ENCODE results near the gene BPIFB3.

BPIFB3 gene

DNA sequence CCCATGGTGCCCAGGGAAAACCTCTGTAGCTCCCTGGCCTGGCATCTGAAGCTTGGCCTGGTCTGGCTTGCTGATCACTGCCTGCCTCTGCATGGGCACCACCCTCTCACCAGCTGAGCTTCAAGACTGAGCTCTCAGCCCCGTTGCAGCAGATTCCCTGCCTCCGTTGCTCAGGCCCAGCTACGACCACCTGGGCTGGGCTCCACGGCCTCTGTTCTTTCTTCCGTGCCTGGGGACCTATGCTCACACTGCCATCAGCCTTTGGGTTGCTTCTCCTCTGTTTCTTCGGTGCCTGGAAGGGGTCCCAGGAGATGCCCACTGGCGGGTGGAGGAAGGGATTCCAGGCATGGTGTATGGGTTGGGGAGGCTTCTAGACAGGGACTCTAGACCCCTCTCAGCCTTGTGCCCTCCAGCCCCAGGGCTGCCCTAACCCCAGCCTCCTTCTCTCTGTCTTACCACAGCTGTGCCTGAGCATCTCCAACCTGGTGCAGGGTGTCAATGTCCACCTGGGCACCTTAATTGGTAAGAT lies 37.1 kb upstream of the BPIFB3 start:
- no peak for DNase-seq

GRCh38 chr20:33017542-33017941 lies 36.2 kb upstream of the BPIFB3 start:
- DNase-seq, result no peak

GRCh38 chr20:33018169-33018931 lies 35.4 kb upstream of the BPIFB3 start:
- DNase-seq, result no peak

DNA sequence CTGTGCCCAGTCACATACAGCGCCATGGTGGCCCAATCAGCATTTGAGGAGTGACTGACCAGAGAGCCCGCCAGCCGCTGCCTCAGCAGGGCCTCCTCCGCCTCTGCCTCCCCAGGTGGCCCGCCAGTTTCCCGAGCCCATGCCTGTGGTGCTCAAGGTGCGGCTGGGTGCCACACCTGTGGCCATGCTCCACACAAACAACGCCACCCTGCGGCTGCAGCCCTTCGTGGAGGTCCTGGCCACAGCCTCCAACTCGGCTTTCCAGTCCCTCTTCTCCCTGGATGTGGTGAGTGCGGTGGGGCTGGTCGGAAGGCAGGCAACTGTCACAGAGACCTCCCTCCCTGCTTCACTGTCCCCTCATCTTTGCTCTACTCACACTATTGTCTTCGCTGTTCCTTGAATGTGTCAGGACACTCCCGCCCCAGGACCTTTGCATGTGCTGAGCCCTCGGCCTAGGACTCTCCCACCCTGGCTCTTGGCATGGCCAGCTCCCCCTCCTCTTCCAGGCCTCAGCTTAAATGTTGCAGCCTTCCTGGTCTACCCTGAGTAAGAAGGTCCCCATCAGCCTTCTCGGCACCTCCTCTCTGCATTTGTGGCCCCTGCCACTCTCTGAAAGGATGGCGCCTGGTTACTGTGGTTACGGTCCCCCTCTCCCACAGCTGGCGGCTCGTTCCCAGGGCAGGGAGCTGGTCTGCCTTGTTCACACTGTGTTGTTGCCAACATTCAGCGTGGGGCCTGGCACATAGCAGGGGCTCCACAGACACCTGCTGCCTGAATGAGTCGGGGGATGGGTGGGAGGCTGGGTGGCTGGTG lies 34.0 kb upstream of the BPIFB3 start:
- DNase-seq, result no peak

DNA sequence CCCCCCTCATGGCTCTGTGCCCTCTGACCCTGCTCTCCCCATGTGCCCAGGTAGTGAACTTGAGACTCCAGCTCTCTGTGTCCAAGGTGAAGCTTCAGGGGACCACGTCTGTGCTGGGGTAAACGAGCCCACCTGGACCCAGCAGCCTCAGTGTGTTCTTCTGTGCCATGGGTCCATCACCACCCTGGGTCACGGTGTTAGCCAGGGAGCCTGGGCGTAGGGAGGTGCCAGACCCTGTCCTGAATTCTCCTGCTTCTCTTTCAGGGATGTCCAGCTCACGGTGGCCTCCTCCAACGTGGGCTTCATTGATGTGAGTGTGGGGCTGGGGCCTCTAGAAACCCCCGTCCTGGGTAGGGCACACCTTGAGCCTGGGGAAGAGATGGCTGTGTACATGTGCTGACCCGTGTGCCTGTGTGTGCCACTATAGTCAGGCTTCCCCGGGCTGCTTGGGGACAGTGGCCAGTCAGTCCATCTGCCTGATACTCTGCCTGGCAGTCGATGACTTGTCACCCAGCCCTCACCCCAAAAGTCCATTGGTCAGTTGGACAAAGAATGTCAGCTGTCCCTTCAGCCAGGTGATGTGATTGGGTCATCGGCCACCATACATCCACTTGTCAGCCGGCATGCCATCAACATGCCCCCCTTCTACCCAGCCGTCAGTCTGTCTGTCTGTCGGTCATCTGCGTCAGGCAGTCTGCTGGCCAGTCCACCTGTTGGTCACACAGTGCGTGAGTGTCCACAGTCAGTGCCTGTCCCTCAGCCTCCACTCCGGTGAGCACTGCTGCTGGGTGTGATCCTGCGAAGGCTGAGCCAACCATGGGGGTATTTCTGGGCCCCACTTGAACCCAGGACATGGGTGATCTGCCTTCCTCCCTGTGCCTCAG lies 33.2 kb upstream of the BPIFB3 start:
- no peak for DNase-seq

GRCh38 chr20:33021879-33022278 lies 31.8 kb upstream of the BPIFB3 start:
- DNase-seq, result no peak

GRCh38 chr20:33022289-33022688 lies 31.4 kb upstream of the BPIFB3 start:
- DNase-seq, result no peak

DNA sequence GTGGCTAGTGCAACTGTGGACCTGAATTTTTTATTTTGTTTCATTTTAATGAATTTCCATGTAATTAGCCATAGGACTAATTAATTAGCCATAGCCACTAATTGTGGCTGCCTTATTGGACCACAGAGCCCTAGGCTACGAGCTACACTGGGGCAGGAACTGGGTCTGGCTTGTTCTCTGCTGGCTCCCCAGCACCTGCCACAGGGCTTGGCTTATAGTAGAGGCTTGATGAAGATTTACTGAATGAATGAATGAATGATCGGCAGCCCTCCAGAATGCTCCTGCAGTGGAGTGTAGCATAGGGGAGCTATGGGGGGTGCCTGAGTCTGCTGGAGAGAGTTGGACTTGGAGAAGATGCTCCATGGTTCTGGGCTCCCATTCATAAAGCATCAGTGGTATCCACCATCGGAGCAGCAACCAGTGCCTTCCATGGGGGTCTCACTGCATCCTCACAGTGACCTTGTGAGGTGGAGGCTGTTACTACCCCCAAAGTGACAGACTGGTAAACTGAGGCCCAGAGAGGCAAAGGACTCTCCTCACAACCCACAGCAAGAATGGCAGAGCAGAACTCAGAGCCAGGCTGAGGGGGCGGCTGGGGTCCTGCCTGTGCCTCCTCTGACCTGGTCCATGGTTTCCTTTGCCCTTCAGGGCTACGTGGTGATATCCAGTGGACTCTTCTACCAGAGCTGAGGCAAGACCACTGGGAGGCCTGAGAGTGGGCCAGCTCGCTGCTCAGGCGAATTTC lies 30.8 kb upstream of the BPIFB3 start:
- DNase-seq, result no peak

DNA sequence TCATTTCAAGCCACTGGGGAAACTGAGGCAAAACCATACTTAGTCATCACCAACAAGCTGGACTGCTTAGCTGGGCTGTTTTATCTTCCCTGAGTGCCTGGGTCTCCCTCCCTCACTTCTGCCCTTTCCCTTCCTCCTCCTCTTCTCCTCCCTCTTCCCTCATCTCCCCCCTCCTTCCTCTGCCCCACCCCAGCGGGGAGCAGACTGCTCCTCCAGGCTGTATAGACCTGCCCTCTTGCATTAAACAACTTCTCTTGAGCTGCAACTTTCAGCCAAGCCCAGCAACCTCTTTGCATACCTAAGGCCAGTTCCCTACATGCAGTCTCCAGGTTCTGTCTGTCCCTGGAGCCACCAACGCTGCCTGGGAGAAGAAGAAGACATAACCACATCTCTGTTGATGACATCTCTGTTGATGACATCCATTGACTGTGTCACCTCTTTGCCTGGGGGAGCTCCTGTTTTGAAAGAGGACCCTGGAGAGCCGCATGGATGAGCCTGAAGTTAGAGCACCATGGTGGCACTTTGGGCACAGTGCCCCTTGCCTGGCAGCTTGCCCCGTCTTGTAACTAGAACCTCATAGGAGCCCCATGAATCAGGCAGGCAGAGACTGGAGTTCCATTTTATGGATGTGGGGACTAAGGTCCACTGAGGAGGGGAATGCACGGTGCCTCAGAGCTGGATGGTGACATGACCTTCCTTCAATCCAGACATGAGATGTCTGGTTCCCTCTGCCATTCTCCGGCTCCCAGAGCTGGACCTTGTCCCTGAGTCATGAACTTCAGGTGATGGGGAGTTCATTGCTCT lies 30.1 kb upstream of the BPIFB3 start:
- no peak for DNase-seq

DNA sequence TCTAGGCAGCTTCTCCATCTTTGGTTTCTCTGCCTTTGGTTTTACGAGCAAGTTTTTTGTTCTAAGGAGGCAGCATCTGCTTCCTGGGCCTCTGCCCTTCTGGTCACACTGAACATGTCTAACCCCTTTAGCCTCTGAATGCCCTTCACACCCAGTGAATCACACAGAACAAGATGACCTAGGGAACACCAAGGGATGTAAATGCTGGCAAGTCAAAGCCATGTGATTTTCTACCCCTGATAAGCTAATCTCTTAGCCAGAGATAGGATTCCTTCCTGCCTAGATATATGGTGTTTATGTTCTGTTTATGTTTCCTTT lies 29.5 kb upstream of the BPIFB3 start:
- DNase-seq, result no peak

DNA sequence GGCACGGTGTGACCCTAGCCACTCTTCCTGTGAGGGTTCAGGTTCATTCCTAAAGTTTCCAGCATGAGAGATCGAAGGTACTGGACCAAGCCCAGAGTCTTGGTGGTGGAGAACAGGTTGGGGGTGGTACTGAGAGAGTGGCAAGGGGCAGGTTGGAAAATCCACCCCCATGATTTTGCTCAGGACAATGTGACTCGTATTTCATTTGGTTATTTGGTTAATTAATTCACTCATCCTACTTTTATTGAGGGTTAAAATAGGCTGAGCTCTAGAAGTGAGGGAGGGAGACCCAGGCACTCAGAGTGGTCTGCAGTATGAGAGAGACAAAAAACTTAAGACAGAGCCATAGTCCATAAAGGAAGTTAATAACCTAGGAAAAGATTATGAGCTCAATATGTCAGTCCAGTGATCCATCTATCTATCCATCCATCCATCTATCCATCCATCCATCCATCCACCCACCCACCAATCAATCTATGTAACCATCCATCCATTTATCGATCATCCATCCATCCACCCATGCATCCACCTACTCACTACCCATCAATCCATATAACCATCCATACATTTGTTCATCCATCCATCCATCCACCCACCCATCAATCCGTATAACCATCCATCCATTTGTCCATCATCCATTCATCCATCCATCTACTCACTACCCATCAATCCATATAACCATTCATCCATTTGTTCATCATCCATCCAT lies 28.9 kb upstream of the BPIFB3 start:
- DNase-seq, result no peak

GRCh38 chr20:33025318-33025876 lies 28.3 kb upstream of the BPIFB3 start:
- no peak for DNase-seq

DNA sequence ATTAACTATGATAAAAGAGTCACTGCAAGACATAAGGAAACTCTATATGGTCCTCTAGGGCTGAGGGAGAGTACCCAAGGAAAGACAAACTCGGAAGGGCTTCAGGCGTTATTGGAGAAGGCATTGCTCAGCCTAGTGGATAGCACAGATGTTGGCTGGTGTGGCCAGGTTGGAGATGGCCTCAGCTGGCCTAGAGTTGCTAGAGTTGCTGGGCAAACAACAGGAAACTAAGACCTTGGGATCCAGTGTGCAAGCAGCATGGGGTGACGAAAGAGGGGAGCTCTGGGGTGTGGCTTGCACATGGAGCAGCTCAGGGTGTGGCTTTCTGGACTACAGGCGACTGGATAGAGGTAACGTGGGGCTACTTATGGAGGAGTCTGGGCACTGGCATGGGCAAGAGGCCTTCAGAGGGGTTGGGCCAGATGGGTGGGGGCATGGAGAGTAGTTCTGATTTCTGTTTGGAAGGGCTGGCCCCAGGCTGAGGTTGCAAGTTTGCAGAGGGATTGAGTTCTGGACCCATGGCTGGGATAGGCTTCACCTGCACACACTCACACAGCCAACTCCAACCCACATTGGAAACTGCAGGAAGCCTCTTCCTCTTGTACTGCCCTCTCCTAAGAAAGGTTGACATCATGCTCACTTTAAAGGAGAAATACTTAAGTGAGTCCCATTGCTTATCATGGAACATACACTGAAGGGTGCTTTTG lies 27.5 kb upstream of the BPIFB3 start:
- no peak for DNase-seq

DNA sequence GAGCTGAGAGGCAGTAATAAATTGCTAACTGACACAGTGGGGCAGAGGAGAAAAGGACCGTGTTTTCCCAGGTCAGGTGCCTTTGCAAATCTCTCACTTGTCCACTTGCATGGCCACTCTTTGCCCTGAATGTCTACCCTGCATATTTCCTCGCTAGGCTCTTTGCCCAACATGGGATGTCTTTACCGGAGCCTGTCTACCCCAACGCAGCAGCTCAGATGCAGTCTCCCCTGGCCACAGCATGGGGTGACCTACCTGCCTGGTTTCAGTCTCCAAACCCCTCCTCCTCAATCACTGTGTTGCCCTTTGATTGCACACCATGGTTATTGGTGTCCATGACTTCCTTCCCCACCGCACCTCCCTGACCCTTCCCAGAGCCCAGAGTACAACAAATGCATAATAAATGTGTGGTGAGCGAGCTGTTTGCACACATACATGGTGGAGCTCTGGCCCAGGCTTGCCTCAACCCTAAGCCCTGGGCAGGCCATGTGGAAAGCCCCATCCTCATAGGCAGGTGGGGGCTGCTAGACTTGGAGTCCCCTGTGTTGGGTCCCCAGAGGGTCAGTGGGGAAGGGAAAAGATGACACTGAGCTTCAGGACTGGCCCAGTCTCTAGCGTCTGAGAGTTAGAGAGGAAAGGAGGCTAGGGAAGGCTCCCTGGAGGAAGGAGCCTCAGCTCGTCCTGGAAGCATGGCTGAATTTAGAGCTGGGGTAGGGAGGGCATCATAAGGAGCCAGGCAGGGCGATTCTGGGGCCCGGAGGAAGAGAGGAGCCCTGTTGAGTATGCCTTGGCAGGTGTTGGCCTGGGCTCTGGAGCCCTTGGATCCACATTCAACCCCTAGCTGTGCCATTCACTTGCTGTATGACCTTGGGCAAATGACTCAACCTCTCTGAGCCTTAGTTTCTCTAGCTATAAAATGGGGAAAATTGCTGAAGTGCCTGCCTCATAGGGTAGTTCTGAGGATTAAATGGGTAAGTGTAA lies 26.6 kb upstream of the BPIFB3 start:
- no peak for DNase-seq

GRCh38 chr20:33027769-33028751 lies 25.6 kb upstream of the BPIFB3 start:
- no peak for DNase-seq

DNA sequence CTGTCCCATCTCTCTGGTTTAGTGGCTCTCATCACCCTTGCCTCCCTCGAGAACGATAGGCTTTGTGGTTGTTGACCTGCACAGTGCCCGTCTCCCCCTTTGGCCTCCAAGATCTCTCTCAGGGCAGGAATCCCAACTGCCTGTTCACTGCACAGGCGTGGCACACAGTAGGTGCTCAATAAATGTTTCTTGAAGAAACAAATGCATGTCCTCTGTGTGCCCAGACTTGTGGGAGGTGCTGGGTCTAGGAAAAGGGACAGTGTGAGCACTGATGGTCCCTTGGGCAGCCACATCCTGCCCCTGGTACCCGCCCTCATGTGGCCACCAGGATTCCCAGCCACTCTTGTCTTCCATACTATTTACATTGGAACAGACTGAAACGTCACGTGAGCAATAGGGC lies 24.8 kb upstream of the BPIFB3 start:
- no peak for DNase-seq

GRCh38 chr20:33030076-33030475 lies 23.6 kb upstream of the BPIFB3 start:
- DNase-seq, result no peak

Data from activated CD4-positive, alpha-beta T cell treated with anti-CD3 and anti-CD28 coated beads, Interleukin-2, Interleukin-6, amounts not matched to agents 100 ng/mL and 50 ng/mL, durations not matched to agents 16 hours and 8 hours (primary cell).